Suprapubic skin (tissue), 4 donors: ENCODE data around the gene SMIM13. TPM values are rescaled to one million over a fixed set of nuclear protein-coding genes. Genes with fewer than 3 reads are reported as not detected.

ENCODE experiments used
- DNase-seq, 2 donors: peaks; one replicate each; pipeline ENCODE4 v3.0.0-alpha.2; 2019; ENCODE audit warnings: low spot score in 2 of 2
- H3K27ac ChIP-seq: fragments of 200-600 bp; sonication (generic); one replicate; pipeline ENCODE4 v1.5.1; 2019
- H3K27me3 ChIP-seq: fragments of 200-600 bp; sonication (generic); one replicate; pipeline ENCODE4 v1.5.1; 2019
- H3K36me3 ChIP-seq: fragments of 200-600 bp; sonication (generic); one replicate; pipeline ENCODE4 v1.5.1; 2019
- H3K4me1 ChIP-seq: fragments of 200-600 bp; sonication (generic); one replicate; pipeline ENCODE4 v1.5.1; 2019
- H3K4me3 ChIP-seq: fragments of 200-600 bp; sonication (generic); one replicate; pipeline ENCODE4 v1.5.1; 2019; ENCODE audit warnings: mild to moderate bottlenecking
- H3K9me3 ChIP-seq: fragments of 200-600 bp; sonication (generic); one replicate; pipeline ENCODE4 v1.5.1; 2019
- EP300 ChIP-seq: sonication (generic); formaldehyde crosslinking; IDR thresholded peaks from one replicate; pipeline ENCODE4 v1.6.1; 2017; ENCODE audit warnings: antibody characterized with exemption
- POLR2A ChIP-seq, 2 donors: fragments of 450-650 bp; IDR thresholded peaks; one replicate each; pipeline ENCODE4 v1.6.1; 2017; ENCODE audit warnings: antibody characterized with exemption in 2 of 2, mild to moderate bottlenecking in 2 of 2, moderate library complexity in 2 of 2
- POLR2AphosphoS5 ChIP-seq, 3 donors: sonication (generic); formaldehyde crosslinking; IDR thresholded peaks; one replicate each; pipeline ENCODE4 v1.6.1; 2017; ENCODE audit warnings: antibody characterized with exemption in 3 of 3
- WGBS: methylation state at CpG from one replicate; pipeline ENCODE4 v1.1.5; 2018; 5-methylcytosine and 5-hydroxymethylcytosine counted together
- total RNA-seq, 4 donors: library from RNA; depleted of rRNA; stranded (reverse); fragments of >200 nt; gene quantifications; one replicate each; pipeline ENCODE4 v1.1.0, GENCODE V29; 2016
- TF ChIP-seq, protein P1 (sequence below), 2 donors: fragments of 200-600 bp in 1 of 2; fragments of 450-650 bp in 1 of 2; sonication (generic) in 1 of 2; IDR thresholded peaks; one replicate each; pipeline ENCODE4 v1.5.1; 2016 to 2019; ENCODE audit warnings: antibody characterized with exemption in 2 of 2, mild to moderate bottlenecking in 1 of 2, moderate library complexity in 1 of 2

The SMIM13 gene
- total RNA-seq, 4 donors from 2014 or later: 9.3 to 15.6 (median 10.7) TPM

- Histone ChIP-seq H3K27me3 (peaks cover 4% of the 10 kb centered on the region), H3K4me1 (no peaks in the 10 kb centered on the region), H3K4me3 (no peak overlapping the region), H3K36me3 (no peaks in the 10 kb centered on the region), H3K9me3 (no peaks in the 10 kb centered on the region), H3K27ac (no peak overlapping the region)
- TF ChIP-seq EP300: no peak
- 98% methylated on average over 1 of the region's 1 CpG for WGBS
- DNase-seq: no peak
These were observed 38.9 kb upstream of the SMIM13 start for GRCh38 chr6:11054722-11055121.

DNA sequence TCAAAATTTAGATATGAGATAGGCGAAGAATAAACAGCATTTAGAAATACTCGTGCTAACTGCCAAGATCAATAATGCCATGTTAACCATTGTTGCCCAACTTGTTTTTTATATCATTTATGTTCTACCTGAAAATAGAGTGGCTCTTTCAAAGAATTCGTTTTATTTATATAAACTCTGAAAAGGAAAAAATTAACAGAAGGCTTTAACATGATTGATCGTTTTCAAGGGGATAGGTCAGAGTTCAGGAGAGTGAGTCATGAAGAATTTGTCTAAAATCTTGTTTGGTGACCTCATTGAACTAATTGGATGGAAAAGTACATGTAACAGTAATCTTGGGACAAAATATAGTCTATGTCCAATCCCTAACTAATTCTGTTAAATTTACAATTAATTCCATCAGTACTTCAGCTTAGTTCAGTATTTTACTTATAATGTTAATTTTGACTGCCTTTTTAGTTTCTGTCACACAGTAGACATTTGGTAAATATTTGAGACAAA, 38.5 kb upstream of the SMIM13 start:
- Histone ChIP-seq H3K36me3 (no peaks in the 10 kb centered on the region), H3K4me3 (no peak overlapping the region), H3K9me3 (no peaks in the 10 kb centered on the region), H3K27ac (no peak overlapping the region), H3K27me3 (peaks cover 4% of the 10 kb centered on the region), H3K4me1 (no peaks in the 10 kb centered on the region)
- TF ChIP-seq, protein P1, sequence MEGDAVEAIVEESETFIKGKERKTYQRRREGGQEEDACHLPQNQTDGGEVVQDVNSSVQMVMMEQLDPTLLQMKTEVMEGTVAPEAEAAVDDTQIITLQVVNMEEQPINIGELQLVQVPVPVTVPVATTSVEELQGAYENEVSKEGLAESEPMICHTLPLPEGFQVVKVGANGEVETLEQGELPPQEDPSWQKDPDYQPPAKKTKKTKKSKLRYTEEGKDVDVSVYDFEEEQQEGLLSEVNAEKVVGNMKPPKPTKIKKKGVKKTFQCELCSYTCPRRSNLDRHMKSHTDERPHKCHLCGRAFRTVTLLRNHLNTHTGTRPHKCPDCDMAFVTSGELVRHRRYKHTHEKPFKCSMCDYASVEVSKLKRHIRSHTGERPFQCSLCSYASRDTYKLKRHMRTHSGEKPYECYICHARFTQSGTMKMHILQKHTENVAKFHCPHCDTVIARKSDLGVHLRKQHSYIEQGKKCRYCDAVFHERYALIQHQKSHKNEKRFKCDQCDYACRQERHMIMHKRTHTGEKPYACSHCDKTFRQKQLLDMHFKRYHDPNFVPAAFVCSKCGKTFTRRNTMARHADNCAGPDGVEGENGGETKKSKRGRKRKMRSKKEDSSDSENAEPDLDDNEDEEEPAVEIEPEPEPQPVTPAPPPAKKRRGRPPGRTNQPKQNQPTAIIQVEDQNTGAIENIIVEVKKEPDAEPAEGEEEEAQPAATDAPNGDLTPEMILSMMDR (IDR thresholded peaks at IDR 0.05): no peak
- no peak for TF ChIP-seq POLR2AphosphoS5 (IDR thresholded peaks at IDR 0.05)
- no peak for TF ChIP-seq POLR2A (IDR thresholded peaks at IDR 0.05)
- no peak for TF ChIP-seq EP300
- 63% methylated on average over 4 of the region's 4 CpGs for WGBS
- DNase-seq: no peak

DNA sequence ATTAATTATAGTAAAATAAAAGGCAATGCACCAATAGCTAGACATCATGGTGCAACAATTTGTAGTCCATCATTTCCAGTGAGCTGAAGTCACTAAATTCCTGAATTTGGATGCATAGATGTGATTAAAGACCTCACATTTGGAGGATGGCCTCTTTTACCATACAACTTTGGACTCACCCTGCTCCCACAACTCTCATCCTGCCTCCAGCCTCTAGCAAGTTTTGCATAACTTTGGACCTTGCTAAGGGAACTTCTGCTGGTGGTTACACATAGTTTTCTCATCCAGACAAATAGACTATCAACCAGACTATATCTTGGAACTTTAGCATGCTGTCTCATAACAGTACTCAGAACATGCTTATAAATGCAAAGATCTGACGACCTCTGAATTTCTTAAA, 36.8 kb upstream of the SMIM13 start:
- H3K27me3 ChIP-seq: no peaks in the 10 kb centered on the region
- H3K4me1 ChIP-seq: no peaks in the 10 kb centered on the region
- no peak overlapping the region for H3K4me3 ChIP-seq
- no peaks in the 10 kb centered on the region for H3K36me3 ChIP-seq
- no peaks in the 10 kb centered on the region for H3K9me3 ChIP-seq
- no peak overlapping the region for H3K27ac ChIP-seq
- DNase-seq: no peak
- WGBS: 79% methylated on average over 1 of the region's 1 CpG
- TF ChIP-seq POLR2AphosphoS5 (IDR thresholded peaks at IDR 0.05) (no peak), EP300 (no peak), POLR2A (IDR thresholded peaks at IDR 0.05) (no peak)
- TF ChIP-seq, protein P1 (IDR thresholded peaks at IDR 0.05): no peak

GRCh38 chr6:11058406-11058805, 35.2 kb upstream of the SMIM13 start:
- no peaks in the 10 kb centered on the region for H3K36me3 ChIP-seq
- H3K27me3 ChIP-seq: no peaks in the 10 kb centered on the region
- no peak overlapping the region for H3K4me3 ChIP-seq
- 94% methylated on average over 5 of the region's 5 CpGs for WGBS
- no peak for DNase-seq
- no peak for TF ChIP-seq POLR2A (IDR thresholded peaks at IDR 0.05)
- TF ChIP-seq POLR2AphosphoS5 (IDR thresholded peaks at IDR 0.05): no peak
- TF ChIP-seq, protein P1 (IDR thresholded peaks at IDR 0.05): no peak
- TF ChIP-seq EP300: no peak
- H3K9me3 ChIP-seq: no peaks in the 10 kb centered on the region
- no peaks in the 10 kb centered on the region for H3K4me1 ChIP-seq
- H3K27ac ChIP-seq: no peak overlapping the region

DNA sequence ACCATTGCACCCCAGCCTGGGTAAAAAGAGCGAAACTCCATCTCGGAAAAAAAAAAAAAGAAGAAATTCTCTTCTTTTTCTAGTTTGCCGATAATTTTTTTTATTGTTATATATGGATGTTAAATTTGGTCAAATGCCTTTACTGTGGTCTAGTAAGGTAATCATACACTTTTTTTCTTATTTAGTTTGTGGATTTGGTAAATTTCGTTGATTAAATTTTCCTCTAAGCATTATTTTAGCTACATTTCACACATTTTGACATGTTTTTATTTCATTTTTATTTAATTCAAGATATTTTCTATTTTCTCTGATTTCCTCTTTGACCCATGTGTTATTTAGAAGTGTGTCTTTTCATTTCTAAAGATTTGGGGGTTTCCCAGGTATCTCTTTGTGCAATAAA, 31.6 kb upstream of the SMIM13 start:
- H3K4me1 ChIP-seq: no peaks in the 10 kb centered on the region
- no peak overlapping the region for H3K27ac ChIP-seq
- 91% methylated on average over 4 of the region's 4 CpGs for WGBS
- H3K36me3 ChIP-seq: no peaks in the 10 kb centered on the region
- no peaks in the 10 kb centered on the region for H3K9me3 ChIP-seq
- no peak for TF ChIP-seq POLR2AphosphoS5 (IDR thresholded peaks at IDR 0.05)
- no peaks in the 10 kb centered on the region for H3K27me3 ChIP-seq
- H3K4me3 ChIP-seq: no peak overlapping the region
- DNase-seq: no peak

DNA sequence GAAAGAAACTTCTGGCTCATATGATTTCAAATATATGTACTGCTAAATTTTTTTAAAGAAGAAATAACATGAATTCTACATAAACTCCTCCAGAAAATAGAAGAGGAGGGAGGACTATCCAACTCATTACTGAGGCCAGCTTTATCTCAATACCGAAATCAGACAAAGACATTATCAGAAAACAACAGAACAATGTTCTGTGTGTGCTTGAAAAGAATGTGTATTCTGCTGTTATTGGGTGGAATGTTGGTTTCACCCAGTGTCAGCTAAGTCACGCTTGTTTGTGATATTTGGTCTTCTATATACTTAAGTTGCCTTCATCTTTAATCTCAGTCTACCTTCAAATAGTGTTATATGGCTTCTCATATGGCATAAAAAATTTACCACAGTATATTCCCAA, 30.9 kb upstream of the SMIM13 start:
- no peak for DNase-seq
- H3K27ac ChIP-seq: no peak overlapping the region
- TF ChIP-seq POLR2AphosphoS5 (IDR thresholded peaks at IDR 0.05): no peak
- TF ChIP-seq, protein P1 (IDR thresholded peaks at IDR 0.05): no peak
- no peak for TF ChIP-seq EP300
- TF ChIP-seq POLR2A (IDR thresholded peaks at IDR 0.05): no peak
- no peaks in the 10 kb centered on the region for H3K27me3 ChIP-seq
- WGBS: 82% methylated on average over 2 of the region's 2 CpGs
- H3K9me3 ChIP-seq: no peaks in the 10 kb centered on the region
- no peaks in the 10 kb centered on the region for H3K4me1 ChIP-seq
- no peak overlapping the region for H3K4me3 ChIP-seq
- H3K36me3 ChIP-seq: no peaks in the 10 kb centered on the region
